Measurements from ENCODE around the gene NCKAP5L.
A peak's percentile ranks its signal among the peaks of the same experiment; 100 is the strongest.

The NCKAP5L gene

DNA sequence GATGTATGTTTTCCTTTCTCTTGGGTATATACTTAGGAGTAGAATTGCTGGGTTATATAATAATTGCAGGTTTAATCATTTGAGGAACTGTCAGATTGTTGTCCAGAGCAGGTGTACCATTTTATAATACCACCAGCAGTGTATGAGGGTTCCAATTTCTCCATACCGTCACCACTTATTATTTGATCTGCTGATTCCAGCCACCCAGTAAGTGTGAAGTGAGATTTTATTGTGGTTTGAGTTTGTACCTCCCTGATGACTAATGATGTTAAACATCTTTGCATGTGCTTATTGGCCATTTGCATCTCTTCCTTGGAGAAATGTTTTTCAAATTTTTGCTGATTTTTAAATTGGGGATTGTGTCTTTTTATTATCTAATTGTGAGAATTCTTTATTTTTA, 15.1 kb downstream of the NCKAP5L start:
- no peaks in the 10 kb centered on the region for H4K20me1 ChIP-seq (ENCODE audit: insufficient read depth, low read length)
- H3K9me3 ChIP-seq (ENCODE audit: insufficient read depth, low read length): no peaks in the 10 kb centered on the region
- no peak overlapping the region for H3K4me3 ChIP-seq (ENCODE audit: low read length)
- H3K4me2 ChIP-seq (ENCODE audit: low read length): no peak overlapping the region
- H3K4me1 ChIP-seq (ENCODE audit: low read length): peaks cover 23% of the 10 kb centered on the region
- H2AFZ ChIP-seq (ENCODE audit: low read depth, low read length): no peak overlapping the region
- no peaks in the 10 kb centered on the region for H3K79me2 ChIP-seq (ENCODE audit: low read length)
- no peaks in the 10 kb centered on the region for H3K27me3 ChIP-seq (ENCODE audit: low read depth, low read length)
- TF ChIP-seq CTCF (IDR thresholded peaks at IDR 0.05; ENCODE audit: low read depth, low read length): no peak
- no peak for TF ChIP-seq EZH2phosphoT487 (IDR thresholded peaks at IDR 0.05; ENCODE audit: low read depth)
- no peaks in the 10 kb centered on the region for H3K36me3 ChIP-seq (replicated peaks; ENCODE audit: low read depth, low read length)
- H3K27ac ChIP-seq (ENCODE audit: low read length): no peak overlapping the region
- H3K9ac ChIP-seq (ENCODE audit: low read length): no peak overlapping the region

DNA sequence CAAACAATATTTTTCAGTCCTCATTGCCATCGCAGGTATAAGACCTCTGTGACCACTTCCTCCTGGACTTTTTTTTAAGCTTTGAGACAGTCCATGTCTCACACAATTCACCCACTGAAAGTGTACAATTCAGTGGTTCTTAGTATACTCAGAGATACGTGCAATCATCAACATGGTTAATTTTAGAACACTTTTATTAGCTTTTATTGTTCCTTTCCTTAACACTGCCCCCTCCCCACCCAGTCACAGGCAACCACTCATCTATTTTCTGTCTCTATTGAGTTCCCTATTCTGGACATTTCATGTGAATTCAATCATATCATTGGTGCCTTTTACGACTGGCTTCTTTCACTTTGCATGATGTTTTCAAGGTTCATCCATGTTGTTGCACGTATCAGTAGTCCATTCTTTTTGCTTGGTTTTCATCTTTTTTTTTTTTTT, 16.2 kb downstream of the NCKAP5L start:
- peak overlapping the region; percentile 63; the same call in 1 of the 2 replicates for H2AFZ ChIP-seq (ENCODE audit: low read depth, low read length)
- H4K20me1 ChIP-seq (ENCODE audit: insufficient read depth, low read length): no peaks in the 10 kb centered on the region
- TF ChIP-seq EZH2phosphoT487 (IDR thresholded peaks at IDR 0.05; ENCODE audit: low read depth) (no peak), CTCF (IDR thresholded peaks at IDR 0.05; ENCODE audit: low read depth, low read length) (no peak)
- H3K4me1 ChIP-seq (ENCODE audit: low read length): peaks cover 23% of the 10 kb centered on the region
- H3K4me2 ChIP-seq (ENCODE audit: low read length): peak overlapping the region; percentile 46
- no peak overlapping the region for H3K9ac ChIP-seq (ENCODE audit: low read length)
- H3K27ac ChIP-seq (ENCODE audit: low read length): no peak overlapping the region
- 0 out of 2 replicates have a peak overlapping the region, but pooled peaks have one; percentile 11 for H3K4me3 ChIP-seq (ENCODE audit: low read length)
- no peaks in the 10 kb centered on the region for H3K9me3 ChIP-seq (ENCODE audit: insufficient read depth, low read length)
- H3K27me3 ChIP-seq (ENCODE audit: low read depth, low read length): no peaks in the 10 kb centered on the region
- H3K79me2 ChIP-seq (ENCODE audit: low read length): no peaks in the 10 kb centered on the region
- no peaks in the 10 kb centered on the region for H3K36me3 ChIP-seq (replicated peaks; ENCODE audit: low read depth, low read length)

- H3K27ac ChIP-seq (ENCODE audit: low read length): no peak overlapping the region
- 0 out of 2 replicates have a peak overlapping the region, but pooled peaks have one; percentile 11 for H3K4me3 ChIP-seq (ENCODE audit: low read length)
- H3K9me3 ChIP-seq (ENCODE audit: insufficient read depth, low read length): no peaks in the 10 kb centered on the region
- H2AFZ ChIP-seq (ENCODE audit: low read depth, low read length): no peak overlapping the region
- no peaks in the 10 kb centered on the region for H4K20me1 ChIP-seq (ENCODE audit: insufficient read depth, low read length)
- H3K4me1 ChIP-seq (ENCODE audit: low read length): peaks cover 23% of the 10 kb centered on the region
- no peak overlapping the region for H3K9ac ChIP-seq (ENCODE audit: low read length)
- TF ChIP-seq EZH2phosphoT487 (IDR thresholded peaks at IDR 0.05; ENCODE audit: low read depth) (no peak), CTCF (IDR thresholded peaks at IDR 0.05; ENCODE audit: low read depth, low read length) (no peak)
- H3K36me3 ChIP-seq (replicated peaks; ENCODE audit: low read depth, low read length): no peaks in the 10 kb centered on the region
- H3K27me3 ChIP-seq (ENCODE audit: low read depth, low read length): no peaks in the 10 kb centered on the region
- no peaks in the 10 kb centered on the region for H3K79me2 ChIP-seq (ENCODE audit: low read length)
- H3K4me2 ChIP-seq (ENCODE audit: low read length): peak overlapping the region; percentile 46
Observed at GRCh38 chr12:49811136-49811535, 17.1 kb downstream of the NCKAP5L start.

DNA sequence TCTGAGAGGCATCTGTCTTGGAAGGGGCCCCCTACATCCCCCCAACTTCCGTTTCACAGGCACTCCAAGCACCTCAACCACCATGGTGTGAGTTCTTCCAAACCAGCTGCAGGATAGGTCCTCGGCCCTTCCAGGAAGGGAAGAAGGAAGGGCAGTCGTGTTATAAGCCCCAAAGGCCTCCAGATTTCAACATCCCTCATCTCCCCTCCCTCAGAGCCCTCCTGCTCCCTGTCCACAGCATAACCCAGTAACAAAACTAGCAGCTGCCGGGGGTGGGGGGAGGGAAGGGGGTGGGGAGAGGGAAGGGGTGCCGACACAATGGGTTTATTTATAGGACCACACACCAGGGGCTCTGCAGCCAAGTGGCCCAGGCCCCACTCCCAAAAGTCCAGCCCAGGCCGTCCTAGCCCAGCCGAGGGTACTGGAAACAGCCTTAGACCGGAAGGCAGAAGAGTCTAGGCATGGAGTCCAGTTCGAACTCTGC, 18.3 kb downstream of the NCKAP5L start:
- peaks cover 23% of the 10 kb centered on the region for H3K4me1 ChIP-seq (ENCODE audit: low read length)
- H3K27me3 ChIP-seq (ENCODE audit: low read depth, low read length): no peaks in the 10 kb centered on the region
- H3K36me3 ChIP-seq (replicated peaks; ENCODE audit: low read depth, low read length): no peaks in the 10 kb centered on the region
- no peaks in the 10 kb centered on the region for H3K79me2 ChIP-seq (ENCODE audit: low read length)
- no peak overlapping the region for H3K4me2 ChIP-seq (ENCODE audit: low read length)
- no peak overlapping the region for H2AFZ ChIP-seq (ENCODE audit: low read depth, low read length)
- TF ChIP-seq CTCF (IDR thresholded peaks at IDR 0.05; ENCODE audit: low read depth, low read length) (no peak), EZH2phosphoT487 (IDR thresholded peaks at IDR 0.05; ENCODE audit: low read depth) (no peak)
- no peak overlapping the region for H3K27ac ChIP-seq (ENCODE audit: low read length)
- no peaks in the 10 kb centered on the region for H4K20me1 ChIP-seq (ENCODE audit: insufficient read depth, low read length)
- H3K4me3 ChIP-seq (ENCODE audit: low read length): no peak overlapping the region
- H3K9ac ChIP-seq (ENCODE audit: low read length): no peak overlapping the region
- H3K9me3 ChIP-seq (ENCODE audit: insufficient read depth, low read length): no peaks in the 10 kb centered on the region
